GM12878 (cell line): Measurements from ENCODE around the gene SLTM. TPM values are rescaled to one million over a fixed set of nuclear protein-coding genes. Genes with fewer than 3 reads are reported as not detected.
"Not testable (repeated sequence)": the region's sequence is repeated elsewhere in the genome, so short reads cannot be mapped to it uniquely, and the experiment has no call there.

Experiments used
- ATAC-seq: fragments of 200-7000 bp; cut with Tn5 transposase; 3 replicates; pipeline ENCODE4 v1.9.1; 2020; ENCODE audit warnings: mild to moderate bottlenecking, moderate library complexity
- BruUV-seq: library from RNA; stranded (reverse); fragments of 400-500 nt; replicated peaks from 2 replicates; lab custom pipeline; 2021; lab: Mats Ljungman, UMichigan
- CTCF ChIA-PET: fragments of 300-600 bp; sonication (Branson Sonifier 250); formaldehyde crosslinking; extraction: SDS; loops from one replicate; lab custom pipeline; 2021; ENCODE audit warnings: inconsistent platforms; lab: Yijun Ruan, JAX
- POLR2A ChIA-PET: fragments of 350-600 bp; formaldehyde crosslinking; extraction: SDS; loops from one replicate; lab custom pipeline; 2021; ENCODE audit warnings: inconsistent platforms; lab: Charles Lee
- RAD21 ChIA-PET: fragments of 300-600 bp; sonication (Branson Sonifier 250); formaldehyde crosslinking; loops from one replicate; lab custom pipeline; 2023; ENCODE audit warnings: antibody characterized with exemption; ENCODE audit not compliant: unreplicated experiment; lab: Charles Lee
- SMC1A ChIA-PET: fragments of 300-600 bp; sonication (Branson Sonifier 250); formaldehyde crosslinking; loops from one replicate; lab custom pipeline; 2023; ENCODE audit not compliant: unreplicated experiment, uncharacterized antibody; lab: Charles Lee
- DNase-seq: peaks from one replicate; pipeline ENCODE4 v3.0.0-alpha.2; 2011; ENCODE audit warnings: low read depth, low spot score
- FAIRE-seq: peaks from 3 replicates; lab custom pipeline; 2011; peaks lifted over from hg19 to GRCh38; lab: Jason Lieb, UNC
- H2AFZ ChIP-seq: 2 replicates; pipeline ENCODE4 v1.6.0; 2011; ENCODE audit warnings: low read depth, low read length, control low read depth; ENCODE audit not compliant: control insufficient read depth
- H3K27ac ChIP-seq: 2 replicates; pipeline ENCODE4 v1.5.1; 2011; ENCODE audit warnings: control low read depth; ENCODE audit not compliant: control insufficient read depth, insufficient read depth
- H3K27me3 ChIP-seq, 2 experiments: replicated peaks in 1 of 2; 2 replicates each; pipeline versions ENCODE4 v1.6.0 to v1.6.1; 2011; ENCODE audit warnings: low read length in 1 of 2; ENCODE audit not compliant: control insufficient read depth in 2 of 2, insufficient read depth in 2 of 2
- H3K36me3 ChIP-seq, 2 experiments: 2 replicates each; pipeline ENCODE4 v1.5.1; 2011; ENCODE audit warnings: low read length in 1 of 2; ENCODE audit not compliant: control insufficient read depth in 2 of 2, insufficient read depth in 2 of 2
- H3K4me1 ChIP-seq: 2 replicates; pipeline ENCODE4 v1.6.1; 2011; ENCODE audit warnings: mild to moderate bottlenecking, low read length, moderate library complexity, mixed read lengths; ENCODE audit not compliant: control insufficient read depth, insufficient read depth
- H3K4me2 ChIP-seq: 2 replicates; pipeline ENCODE4 v1.6.0; 2011; ENCODE audit warnings: control low read depth; ENCODE audit not compliant: control insufficient read depth, insufficient read depth
- H3K4me3 ChIP-seq: fragments of 200-600 bp; sonication (generic); 2 replicates; pipeline ENCODE4 v1.5.1; 2016
- H3K79me2 ChIP-seq: 2 replicates; pipeline ENCODE4 v1.6.0; 2011; ENCODE audit warnings: low read length; ENCODE audit not compliant: control insufficient read depth, insufficient read depth
- H3K9ac ChIP-seq: 2 replicates; pipeline ENCODE4 v1.8.0; 2011; ENCODE audit warnings: low read length, control low read depth, mixed read lengths; ENCODE audit not compliant: control insufficient read depth, insufficient read depth
- H3K9me3 ChIP-seq: replicated peaks from 3 replicates; pipeline ENCODE4 v1.5.1; 2011; ENCODE audit warnings: mild to moderate bottlenecking, low read length; ENCODE audit not compliant: control insufficient read depth, insufficient read depth
- H4K20me1 ChIP-seq: 2 replicates; pipeline ENCODE4 v1.6.0; 2011; ENCODE audit not compliant: control insufficient read depth, insufficient read depth
- ATF7 ChIP-seq: fragments of 450-650 bp; IDR thresholded peaks from 2 replicates; pipeline ENCODE4 v1.6.1; 2016; ENCODE audit warnings: low read depth, mild to moderate bottlenecking
- BCL11A ChIP-seq: IDR thresholded peaks from 2 replicates; pipeline ENCODE4 v1.6.1; 2011; ENCODE audit warnings: low read depth, low read length
- CREB1 ChIP-seq: IDR thresholded peaks from 2 replicates; pipeline ENCODE4 v1.6.1; 2012; ENCODE audit warnings: low read depth, mild to moderate bottlenecking, inconsistent platforms
- ESRRA ChIP-seq: IDR thresholded peaks from 2 replicates; pipeline ENCODE4 v1.6.1; 2012; ENCODE audit warnings: mild to moderate bottlenecking, low read length, improper control_type of control experiment
- IKZF1 ChIP-seq: fragments of 450-650 bp; conservative IDR thresholded peaks from 2 replicates; pipeline ENCODE4 v1.6.1; 2017; ENCODE audit warnings: antibody characterized with exemption, mild to moderate bottlenecking
- IRF4 ChIP-seq: IDR thresholded peaks from 2 replicates; pipeline ENCODE4 v1.6.1; 2011; ENCODE audit warnings: low read depth, low read length
- PAX8 ChIP-seq: fragments of 450-650 bp; IDR thresholded peaks from 2 replicates; pipeline ENCODE4 v1.6.1; 2017; ENCODE audit warnings: mild to moderate bottlenecking, moderate library complexity
- POLR2AphosphoS2 ChIP-seq: IDR thresholded peaks from 2 replicates; pipeline ENCODE4 v1.6.1; 2011; ENCODE audit warnings: low read depth, mild to moderate bottlenecking, low read length, improper control_type of control experiment, moderate library complexity
- RAD51 ChIP-seq: fragments of 450-650 bp; IDR thresholded peaks from 2 replicates; pipeline ENCODE4 v1.6.1; 2016; ENCODE audit warnings: moderate library complexity, mild to moderate bottlenecking, inconsistent platforms
- RCOR1 ChIP-seq: conservative IDR thresholded peaks from 2 replicates; pipeline ENCODE4 v1.6.1; 2012; ENCODE audit warnings: low read depth, low read length, improper control_type of control experiment
- SIN3A ChIP-seq: IDR thresholded peaks from 2 replicates; pipeline ENCODE4 v1.6.1; 2012; ENCODE audit warnings: low read depth, low read length, improper control_type of control experiment
- SRF ChIP-seq, 2 experiments: IDR thresholded peaks; 2 replicates each; pipeline ENCODE4 v1.6.1; 2011; ENCODE audit warnings: low read depth in 2 of 2, low read length in 2 of 2, mild to moderate bottlenecking in 1 of 2, moderate library complexity in 1 of 2
- WGBS: methylation state at CpG from one replicate; pipeline ENCODE4 v1.1.6; 2016; ENCODE audit warnings: low lambda C conversion rate; ENCODE audit not compliant: insufficient replicate concordance, insufficient coverage; ENCODE audit errors: missing lambda C conversion rate; 5-methylcytosine and 5-hydroxymethylcytosine counted together
- in situ Hi-C: fragments of 300-500 bp; cut with MboI; formaldehyde crosslinking; loops from 9 replicates; pipeline ENCODE4 v1.14.3; 2018; ENCODE audit warnings: mixed read lengths
- intact Hi-C: fragments of 100-400 bp; cut with micrococcal nuclease; formaldehyde crosslinking; loops from one replicate; pipeline ENCODE4 v1.14.2; 2022; ENCODE audit not compliant: unreplicated experiment
- polyA plus RNA-seq, 11 experiments: library from polyadenylated mRNA; depleted of rRNA in 4 of 11; unstranded in 6 of 11; stranded (reverse) in 5 of 11; fragments of >200 nt; fragmentation: Nextera tagmentation in 4 of 11; fragmentation: Illumina TruSeq in 1 of 11; extraction: Ambion mirVana in 4 of 11; extraction: Trizol in 1 of 11; gene quantifications; 1 replicate in 1 of 11; 2 replicates in 10 of 11; pipeline versions ENCODE4 v1.2.1 to v1.2.3, GENCODE V29; 2011 to 2016; ENCODE audit warnings: inconsistent platforms in 2 of 11, missing spikeins in 2 of 11, low read depth in 1 of 11
- total RNA-seq, 4 experiments: library from RNA; depleted of rRNA in 3 of 4; stranded (reverse); fragments of >200 nt in 3 of 4; fragmentation: Illumina TruSeq in 1 of 4; extraction: Trizol in 1 of 4; gene quantifications; 2 replicates each; pipeline versions ENCODE4 v1.2.1 to v1.2.3, GENCODE V29; 2013 to 2021
- TF ChIP-seq, protein P1 (sequence below): fragments of 450-650 bp; IDR thresholded peaks from 2 replicates; pipeline ENCODE4 v1.6.1; 2017; ENCODE audit warnings: mild to moderate bottlenecking, moderate library complexity

Gene SLTM
- total and polyA plus RNA-seq, 10 of the 15 experiments (the other 5 are each of a cell fraction or from before 2014, with no cell fraction given) = 50.5 to 152 (median 90.9) TPM

DNA sequence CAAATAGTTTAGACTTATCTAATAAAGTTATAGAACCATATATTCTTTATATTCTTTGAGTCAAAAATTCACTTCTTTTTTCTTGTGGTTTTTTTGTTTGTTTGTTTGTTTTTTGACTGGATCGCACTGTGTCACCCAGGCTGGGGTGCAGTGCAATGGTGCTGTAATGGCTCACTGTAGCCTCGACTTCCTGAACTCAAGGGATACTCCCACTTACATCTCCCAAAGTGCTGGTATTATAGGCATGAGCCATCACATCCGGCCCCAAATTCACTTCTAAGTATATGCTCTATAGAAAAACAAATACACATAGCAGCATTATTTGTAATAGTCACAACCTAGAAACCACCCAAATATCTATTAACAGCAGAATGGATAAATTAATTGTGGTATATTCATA lies 13.7 kb upstream of the SLTM start:
- no peaks in the 10 kb centered on the region for H3K27me3 ChIP-seq
- in situ Hi-C loops (no loop called here), intact Hi-C loops (no loop called here)
- POLR2A ChIA-PET = no interaction called here
- H3K27ac ChIP-seq = no peak overlapping the region
- no peaks in the 10 kb centered on the region for H4K20me1 ChIP-seq
- no peaks in the 10 kb centered on the region for H3K9me3 ChIP-seq
- H3K9ac ChIP-seq = no peak overlapping the region
- no peaks in the 10 kb centered on the region for H3K36me3 ChIP-seq
- SMC1A ChIA-PET = no interaction called here
- BruUV-seq = no TSS peak
- ATAC-seq = no peak
- H3K4me3 ChIP-seq = no peak overlapping the region
- no peak for FAIRE-seq
- H3K4me2 ChIP-seq = no peak overlapping the region
- H3K4me1 ChIP-seq = no peaks in the 10 kb centered on the region
- no peaks in the 10 kb centered on the region for H3K79me2 ChIP-seq
- no peak overlapping the region for H2AFZ ChIP-seq
- 50% methylated on average over 3 of the region's 3 CpGs for WGBS
- RAD21 ChIA-PET = no interaction called here
- TF ChIP-seq ESRRA (no peak), IKZF1 (no peak), PAX8 (no peak), POLR2AphosphoS2 (no peak), SRF (IDR thresholded peaks at IDR 0.05; ENCODE audit: low read depth in 2 of 2, low read length in 2 of 2) (no peak), SIN3A (no peak), BCL11A (no peak), RAD51 (no peak), CREB1 (no peak), RCOR1 (no peak), ATF7 (no peak), IRF4 (no peak)
- TF ChIP-seq, protein P1, sequence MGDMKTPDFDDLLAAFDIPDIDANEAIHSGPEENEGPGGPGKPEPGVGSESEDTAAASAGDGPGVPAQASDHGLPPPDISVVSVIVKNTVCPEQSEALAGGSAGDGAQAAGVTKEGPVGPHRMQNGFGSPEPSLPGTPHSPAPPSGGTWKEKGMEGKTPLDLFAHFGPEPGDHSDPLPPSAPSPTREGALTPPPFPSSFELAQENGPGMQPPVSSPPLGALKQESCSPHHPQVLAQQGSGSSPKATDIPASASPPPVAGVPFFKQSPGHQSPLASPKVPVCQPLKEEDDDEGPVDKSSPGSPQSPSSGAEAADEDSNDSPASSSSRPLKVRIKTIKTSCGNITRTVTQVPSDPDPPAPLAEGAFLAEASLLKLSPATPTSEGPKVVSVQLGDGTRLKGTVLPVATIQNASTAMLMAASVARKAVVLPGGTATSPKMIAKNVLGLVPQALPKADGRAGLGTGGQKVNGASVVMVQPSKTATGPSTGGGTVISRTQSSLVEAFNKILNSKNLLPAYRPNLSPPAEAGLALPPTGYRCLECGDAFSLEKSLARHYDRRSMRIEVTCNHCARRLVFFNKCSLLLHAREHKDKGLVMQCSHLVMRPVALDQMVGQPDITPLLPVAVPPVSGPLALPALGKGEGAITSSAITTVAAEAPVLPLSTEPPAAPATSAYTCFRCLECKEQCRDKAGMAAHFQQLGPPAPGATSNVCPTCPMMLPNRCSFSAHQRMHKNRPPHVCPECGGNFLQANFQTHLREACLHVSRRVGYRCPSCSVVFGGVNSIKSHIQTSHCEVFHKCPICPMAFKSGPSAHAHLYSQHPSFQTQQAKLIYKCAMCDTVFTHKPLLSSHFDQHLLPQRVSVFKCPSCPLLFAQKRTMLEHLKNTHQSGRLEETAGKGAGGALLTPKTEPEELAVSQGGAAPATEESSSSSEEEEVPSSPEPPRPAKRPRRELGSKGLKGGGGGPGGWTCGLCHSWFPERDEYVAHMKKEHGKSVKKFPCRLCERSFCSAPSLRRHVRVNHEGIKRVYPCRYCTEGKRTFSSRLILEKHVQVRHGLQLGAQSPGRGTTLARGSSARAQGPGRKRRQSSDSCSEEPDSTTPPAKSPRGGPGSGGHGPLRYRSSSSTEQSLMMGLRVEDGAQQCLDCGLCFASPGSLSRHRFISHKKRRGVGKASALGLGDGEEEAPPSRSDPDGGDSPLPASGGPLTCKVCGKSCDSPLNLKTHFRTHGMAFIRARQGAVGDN = no peak
- CTCF ChIA-PET = no interaction called here
- no peak for DNase-seq

DNA sequence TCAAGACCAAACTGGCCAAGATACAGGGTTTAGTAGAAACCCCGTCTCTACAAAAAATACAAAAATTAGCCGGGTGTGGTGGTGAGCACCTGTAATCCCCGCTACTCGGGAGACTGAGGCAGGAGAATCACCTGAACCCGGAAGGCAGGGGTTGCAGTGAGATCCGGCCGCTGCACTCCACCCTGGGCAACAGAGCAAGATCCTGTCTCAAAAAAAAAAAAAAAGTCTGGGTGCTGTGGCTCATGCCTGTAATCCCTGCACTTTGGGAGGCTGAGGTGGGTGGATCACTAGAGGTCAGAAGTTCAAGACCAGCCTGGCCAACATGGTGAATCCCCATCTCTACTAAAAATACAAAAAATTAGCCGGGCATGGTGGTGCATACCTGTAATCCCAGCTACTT lies 1.5 kb upstream of the SLTM start:
- H2AFZ ChIP-seq, H4K20me1 ChIP-seq, in situ Hi-C loops, BruUV-seq, H3K9ac ChIP-seq, H3K27me3 ChIP-seq, H3K9me3 ChIP-seq, H3K27ac ChIP-seq, intact Hi-C loops, H3K4me1 ChIP-seq, ATAC-seq, DNase-seq, H3K4me2 ChIP-seq, H3K36me3 ChIP-seq, POLR2A ChIA-PET, H3K4me3 ChIP-seq, FAIRE-seq, RAD21 ChIA-PET: not testable (repeated sequence)
- ChIA-PET SMC1A (interaction anchor here (1.7 kb wide), 1 partner anchor 32 kb away, joined by 3 read pairs; no protein-coding TSS in a partner anchor), CTCF (interaction anchor here (0.5 to 0.9 kb wide), 3 partner anchors 14 to 1222 kb away, joined by 3 to 5 read pairs (median 3); no protein-coding TSS in a partner anchor)
- H3K79me2 ChIP-seq = peaks cover 33% of the 10 kb centered on the region
- 89% methylated on average over 8 of the region's 8 CpGs for WGBS
